Measurements from ENCODE around the gene PRPF31. TPM values are rescaled to one million over a fixed set of nuclear protein-coding genes. Genes with fewer than 3 reads are reported as not detected.
A peak's percentile ranks its signal among the peaks of the same experiment; 100 is the strongest.
"Not testable (repeated sequence)": the region's sequence is repeated elsewhere in the genome, so short reads cannot be mapped to it uniquely, and the experiment has no call there.

Gene PRPF31
- total and polyA plus RNA-seq, 8 donors: 22.8 to 98.2 (median 39.5) TPM

DNA sequence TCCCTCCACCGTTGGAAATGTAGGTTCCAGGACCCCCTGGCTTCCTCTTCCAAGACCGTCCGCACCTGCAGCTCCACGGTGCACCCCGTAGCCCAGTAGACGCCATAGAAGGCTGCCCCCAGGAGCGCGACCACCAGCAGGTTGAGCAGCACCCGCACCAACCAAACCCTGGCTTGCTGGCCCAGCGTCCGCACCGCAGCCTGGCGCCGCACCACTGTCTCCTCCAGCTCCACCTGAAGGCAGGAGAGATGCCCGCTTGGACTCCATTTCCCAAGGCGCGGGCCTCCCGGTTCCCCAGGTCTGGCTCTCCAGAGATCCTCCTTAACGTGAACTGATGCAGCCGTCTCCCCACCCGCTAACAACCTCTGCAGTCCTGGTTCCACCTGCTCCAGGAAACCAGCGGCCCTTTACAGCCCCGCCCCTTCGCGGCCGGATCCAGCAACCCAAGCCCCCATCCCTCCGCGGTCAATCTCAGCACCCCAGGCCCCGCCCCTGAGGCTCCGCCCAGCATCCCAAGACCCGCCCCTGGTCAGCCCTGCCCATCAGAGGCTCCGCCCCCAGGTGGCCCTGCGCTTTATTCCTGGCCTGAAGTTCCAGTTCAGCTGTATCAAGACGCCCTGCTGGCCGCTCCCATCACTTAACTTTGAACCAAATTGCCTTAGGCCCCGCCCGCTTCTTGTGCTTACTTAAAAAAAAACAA, 49.0 kb downstream of the PRPF31 start:
- WGBS, 5 donors: 7 to 13% (median 10%) methylated on average over 24 to 37 of the region's 37 CpGs
- H3K4me3 ChIP-seq: peak overlapping the region in 3 of 4 donors; percentile 1 to 17 (median 11)
- peaks cover 0 to 35% (median 0%) of the 10 kb centered on the region in 3 donors for H3K27me3 ChIP-seq
- TF ChIP-seq POLR2AphosphoS5 (IDR thresholded peaks at IDR 0.05) (peak in 1 of 3 donors; percentile 33), CTCF (IDR thresholded peaks at IDR 0.05) (no peak)
- DNase-seq: peak; percentile 86 to 88
- intact Hi-C loops (cut with DNase I; ENCODE audit: low total_unique reads): no loop called here
- no peaks in the 10 kb centered on the region for H3K9me3 ChIP-seq
- peaks cover 37 to 60% (median 50%) of the 10 kb centered on the region in 4 donors for H3K4me1 ChIP-seq
- H3K27ac ChIP-seq: no peak overlapping the region
- no peaks in the 10 kb centered on the region for H3K36me3 ChIP-seq

DNA sequence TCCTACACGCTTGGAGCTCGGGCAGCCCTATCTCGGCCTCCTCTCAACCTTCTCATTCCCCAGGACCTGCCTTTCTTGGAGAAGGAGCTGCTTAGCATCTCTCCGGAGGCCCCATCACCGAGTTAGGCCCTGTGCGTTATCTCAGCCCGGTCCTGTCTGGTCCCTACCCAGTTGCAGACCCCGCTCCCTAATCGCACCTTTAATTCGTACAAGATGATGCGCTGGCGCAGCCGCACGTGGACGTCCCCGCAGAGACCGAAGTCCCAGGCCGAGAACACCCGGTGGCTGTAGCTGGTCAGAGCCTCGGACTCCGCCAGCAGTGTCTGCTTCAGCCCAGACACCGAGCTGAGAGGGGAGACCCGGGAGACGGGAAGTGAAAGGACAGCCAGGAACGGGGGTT, 49.7 kb downstream of the PRPF31 start:
- Histone ChIP-seq H3K4me1 (peaks cover 36 to 58% (median 47%) of the 10 kb centered on the region in 4 donors), H3K27ac (no peak overlapping the region)

DNA sequence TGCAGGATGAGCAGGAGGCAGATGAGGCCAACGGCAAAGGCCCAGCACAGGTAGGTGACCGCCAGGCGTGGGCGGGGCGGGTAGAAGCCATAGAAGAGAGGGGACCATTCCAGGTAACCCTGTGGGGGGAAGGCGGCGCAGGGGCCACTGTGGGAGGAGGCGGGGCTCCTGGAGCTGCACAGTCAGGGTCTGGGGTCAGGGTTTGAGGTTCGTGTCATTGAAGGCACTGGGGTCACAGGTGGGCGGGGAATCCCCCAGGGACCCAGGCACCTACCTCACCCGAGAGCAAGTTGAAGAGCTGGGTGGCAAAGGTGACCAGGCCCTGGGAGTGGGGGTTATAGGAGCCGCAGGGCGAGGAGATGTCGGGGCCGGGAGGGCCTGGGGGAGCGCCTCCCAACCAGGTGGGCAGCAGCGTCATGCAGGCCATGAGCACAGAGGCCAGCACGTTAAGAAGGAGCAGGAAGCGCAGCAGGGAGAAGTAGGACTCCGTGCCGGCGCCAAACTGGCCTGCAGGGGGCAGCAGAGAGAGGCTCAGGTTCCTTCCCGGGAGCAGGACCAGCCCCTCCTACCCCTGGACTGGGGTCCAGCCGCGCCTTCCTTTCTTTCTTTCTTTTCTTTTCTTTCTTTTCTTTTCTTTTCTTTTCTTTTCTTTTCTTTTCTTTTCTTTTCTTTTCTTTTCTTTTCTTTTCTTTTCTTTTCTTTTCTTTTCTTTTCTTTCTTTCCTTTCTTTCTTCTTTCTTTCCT, 52.8 kb downstream of the PRPF31 start:
- Histone ChIP-seq H3K4me1 (peaks cover 15 to 42% (median 29%) of the 10 kb centered on the region in 4 donors), H3K9me3 (no peaks in the 10 kb centered on the region), H3K27ac (no peak overlapping the region), H3K27me3 (peaks cover 0 to 45% (median 4%) of the 10 kb centered on the region in 3 donors), H3K4me3 (no peak overlapping the region), H3K36me3 (no peaks in the 10 kb centered on the region)
- 19 to 38% (median 29%) methylated on average over 19 to 25 of the region's 25 CpGs for whole genome bisulfite sequencing, 5 donors
- peak in 1 of 3 donors; percentile 19 for TF ChIP-seq POLR2AphosphoS5 (IDR thresholded peaks at IDR 0.05)
- TF ChIP-seq CTCF (IDR thresholded peaks at IDR 0.05): peak in 5 of 7 experiments; percentile 65 to 96 (median 84)
- no peak for TF ChIP-seq EP300 (IDR thresholded peaks at IDR 0.05)
- DNase-seq: peak; percentile 94 to 96
- intact Hi-C loops (cut with DNase I; ENCODE audit: low total_unique reads): no loop called here

More for the DNA sequence above, 49.7 kb downstream of the PRPF31 start:
- TF ChIP-seq CTCF (IDR thresholded peaks at IDR 0.05) (no peak), EP300 (IDR thresholded peaks at IDR 0.05) (no peak), POLR2A (IDR thresholded peaks at IDR 0.05) (no peak), POLR2AphosphoS5 (IDR thresholded peaks at IDR 0.05) (no peak)
- 84 to 93% (median 91%) methylated on average over 25 of the region's 25 CpGs for WGBS, 5 donors
- H3K36me3 ChIP-seq: no peaks in the 10 kb centered on the region
- intact Hi-C loops (cut with DNase I; ENCODE audit: low total_unique reads): no loop called here
- no peak overlapping the region for H3K4me3 ChIP-seq
- H3K27me3 ChIP-seq: peaks cover 0 to 35% (median 0%) of the 10 kb centered on the region in 3 donors
- DNase-seq: no peak
- H3K9me3 ChIP-seq: no peaks in the 10 kb centered on the region

- Histone ChIP-seq H3K27ac (no peak overlapping the region), H3K9me3 (no peaks in the 10 kb centered on the region), H3K4me3 (no peak overlapping the region), H3K4me1 (peaks cover 17 to 37% (median 28%) of the 10 kb centered on the region in 4 donors), H3K36me3 (no peaks in the 10 kb centered on the region), H3K27me3 (peaks cover 0 to 44% (median 4%) of the 10 kb centered on the region in 3 donors)
- no peak for DNase-seq
- no peak for TF ChIP-seq POLR2A (IDR thresholded peaks at IDR 0.05)
- no peak for TF ChIP-seq CTCF (IDR thresholded peaks at IDR 0.05)
- no peak for TF ChIP-seq POLR2AphosphoS5 (IDR thresholded peaks at IDR 0.05)
- TF ChIP-seq EP300 (IDR thresholded peaks at IDR 0.05): no peak
- WGBS, 5 donors: 88 to 93% (median 90%) methylated on average over 18 to 21 of the region's 21 CpGs
- intact Hi-C loops (cut with DNase I; ENCODE audit: low total_unique reads): no loop called here
These were observed 53.7 kb downstream of the PRPF31 start for GRCh38 chr19:54169149-54169740.

- DNase-seq, H3K9me3 ChIP-seq: not testable (repeated sequence)
- Histone ChIP-seq H3K36me3 (peaks cover 6 to 14% (median 10%) of the 10 kb centered on the region in 4 donors), H3K27me3 (peaks cover 0 to 20% (median 4%) of the 10 kb centered on the region in 3 donors), H3K4me1 (peaks cover 9 to 26% (median 20%) of the 10 kb centered on the region in 4 donors), H3K27ac (peak overlapping the region in 3 of 5 donors; percentile 80 to 88 (median 88)), H3K4me3 (peak overlapping the region; percentile 42 to 59 (median 48))
- WGBS, 5 donors: 61 to 76% (median 67%) methylated on average over 13 to 17 of the region's 23 CpGs
- intact Hi-C loops (cut with DNase I; ENCODE audit: low total_unique reads): loop anchor here (5.0 kb wide), 1 partner anchor 60 kb away; no protein-coding TSS in a partner anchor
These were observed 56.3 kb downstream of the PRPF31 start for GRCh38 chr19:54171736-54172431.
